Loucy (cell line): ENCODE results near the gene TTC21A.

Experiments
- H2AFZ ChIP-seq: fragments of 200-600 bp; sonication (generic); 2 replicates; pipeline ENCODE4 v1.6.0; 2016; ENCODE audit warnings: antibody characterized with exemption, mild to moderate bottlenecking, low read length, moderate library complexity
- H3F3A ChIP-seq: fragments of 200-600 bp; 2 replicates; pipeline ENCODE4 v1.6.0; 2016; ENCODE audit warnings: antibody characterized with exemption, low read depth, mild to moderate bottlenecking
- H3K27me3 ChIP-seq: fragments of 200-600 bp; sonication (generic); 2 replicates; pipeline ENCODE4 v1.6.1; 2014; ENCODE audit warnings: low read length, mild to moderate bottlenecking; ENCODE audit not compliant: insufficient read depth, poor library complexity, severe bottlenecking
- H3K36me3 ChIP-seq: fragments of 200-600 bp; sonication (generic); 2 replicates; pipeline ENCODE4 v1.6.1; 2016; ENCODE audit warnings: low read length; ENCODE audit not compliant: insufficient read depth
- H3K4me1 ChIP-seq: fragments of 200-600 bp; sonication (generic); 2 replicates; pipeline ENCODE4 v1.5.1; 2014; ENCODE audit warnings: low read length, mild to moderate bottlenecking; ENCODE audit not compliant: insufficient read depth, poor library complexity, severe bottlenecking
- H3K4me2 ChIP-seq: fragments of 200-600 bp; sonication (generic); 2 replicates; pipeline ENCODE4 v1.6.0; 2014; ENCODE audit warnings: antibody characterized with exemption, low read length, low read depth, mild to moderate bottlenecking; ENCODE audit not compliant: poor library complexity, severe bottlenecking
- H3K4me3 ChIP-seq: fragments of 200-600 bp; sonication (generic); 2 replicates; pipeline ENCODE4 v1.5.1; 2014; ENCODE audit warnings: low read length, mild to moderate bottlenecking, mixed read lengths; ENCODE audit not compliant: poor library complexity, severe bottlenecking
- H3K79me2 ChIP-seq: fragments of 200-600 bp; sonication (generic); 2 replicates; pipeline ENCODE4 v1.6.1; 2014; ENCODE audit warnings: low read length; ENCODE audit not compliant: insufficient read depth
- H3K9ac ChIP-seq: fragments of 200-600 bp; sonication (generic); 2 replicates; pipeline ENCODE4 v1.6.0; 2014; ENCODE audit warnings: mild to moderate bottlenecking, low read depth, low read length, moderate library complexity; ENCODE audit not compliant: poor library complexity, severe bottlenecking
- H3K9me2 ChIP-seq: fragments of 200-600 bp; sonication (generic); replicated peaks from 2 replicates; pipeline ENCODE4 v1.6.1; 2016; ENCODE audit warnings: low read depth, low read length, mixed read lengths
- H3K9me3 ChIP-seq: fragments of 200-600 bp; sonication (generic); 2 replicates; pipeline ENCODE4 v1.6.1; 2014; ENCODE audit warnings: mild to moderate bottlenecking, antibody characterized with exemption, low read length, low read depth; ENCODE audit not compliant: insufficient read depth
- H4K20me1 ChIP-seq: fragments of 200-600 bp; sonication (generic); 2 replicates; pipeline ENCODE4 v1.6.0; 2014; ENCODE audit warnings: antibody characterized with exemption, low read length, mild to moderate bottlenecking; ENCODE audit not compliant: insufficient read depth, poor library complexity, severe bottlenecking
- CTCF ChIP-seq: fragments of 200-600 bp; sonication (generic); conservative IDR thresholded peaks from 2 replicates; pipeline ENCODE4 v1.5.1; 2014; ENCODE audit warnings: mild to moderate bottlenecking, antibody characterized with exemption, low read length
- EZH2phosphoT487 ChIP-seq: fragments of 200-600 bp; IDR thresholded peaks from 2 replicates; pipeline ENCODE4 v1.6.1; 2018; ENCODE audit warnings: antibody characterized with exemption, mild to moderate bottlenecking, moderate library complexity, borderline replicate concordance

Gene TTC21A

GRCh38 chr3:39156421-39156820, 48.9 kb downstream of the TTC21A start:
- TF ChIP-seq EZH2phosphoT487 (no peak), CTCF (no peak)
- no peak overlapping the region for H3K4me3 ChIP-seq
- no peaks in the 10 kb centered on the region for H3K9me3 ChIP-seq
- no peaks in the 10 kb centered on the region for H3F3A ChIP-seq
- no peak overlapping the region for H2AFZ ChIP-seq
- H3K9me2 ChIP-seq, result no peaks in the 10 kb centered on the region
- no peaks in the 10 kb centered on the region for H3K27me3 ChIP-seq
- peaks cover 15% of the 10 kb centered on the region; the same call in 1 of the 2 replicates for H3K79me2 ChIP-seq
- no peak overlapping the region for H3K9ac ChIP-seq
- H3K36me3 ChIP-seq, result no peaks in the 10 kb centered on the region
- no peak overlapping the region for H3K4me2 ChIP-seq
- peaks cover 12% of the 10 kb centered on the region for H4K20me1 ChIP-seq
- peaks cover 16% of the 10 kb centered on the region for H3K4me1 ChIP-seq

DNA sequence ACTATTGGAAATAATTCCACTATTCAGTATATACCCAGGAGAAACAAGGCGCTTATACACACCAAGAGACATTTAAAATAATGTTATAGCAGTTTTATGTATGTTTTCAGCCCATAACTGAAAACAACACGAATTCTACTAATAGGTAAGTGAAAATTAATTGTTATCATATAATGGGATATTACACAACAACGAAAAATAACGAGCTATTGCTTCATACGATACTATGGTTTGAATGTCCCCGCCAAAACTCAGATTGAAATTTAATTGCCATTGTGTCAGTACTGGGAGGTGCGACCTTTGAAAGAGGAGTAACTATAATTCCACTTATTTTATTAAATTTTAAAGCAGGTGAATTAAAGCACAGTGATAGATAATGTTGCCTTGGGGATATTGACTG, 49.9 kb downstream of the TTC21A start:
- Histone ChIP-seq H2AFZ (no peak overlapping the region), H3K4me2 (no peak overlapping the region), H4K20me1 (peaks cover 3% of the 10 kb centered on the region), H3K9me2 (no peaks in the 10 kb centered on the region), H3F3A (no peaks in the 10 kb centered on the region), H3K27me3 (no peaks in the 10 kb centered on the region), H3K9me3 (no peaks in the 10 kb centered on the region), H3K4me3 (no peak overlapping the region), H3K9ac (no peak overlapping the region), H3K4me1 (peaks cover 7% of the 10 kb centered on the region), H3K79me2 (peaks cover 7% of the 10 kb centered on the region; the same call in 1 of the 2 replicates), H3K36me3 (no peaks in the 10 kb centered on the region)
- TF ChIP-seq EZH2phosphoT487 (no peak), CTCF (no peak)

- Histone ChIP-seq H3K4me3 (no peak overlapping the region), H3K27me3 (no peaks in the 10 kb centered on the region), H2AFZ (no peak overlapping the region), H3F3A (no peaks in the 10 kb centered on the region), H3K9ac (no peak overlapping the region), H3K79me2 (no peaks in the 10 kb centered on the region), H3K9me3 (no peaks in the 10 kb centered on the region), H3K4me1 (peaks cover 3% of the 10 kb centered on the region), H3K36me3 (no peaks in the 10 kb centered on the region), H3K9me2 (no peaks in the 10 kb centered on the region), H3K4me2 (no peak overlapping the region), H4K20me1 (no peaks in the 10 kb centered on the region)
- TF ChIP-seq CTCF, result no peak
These were observed 50.8 kb downstream of the TTC21A start for GRCh38 chr3:39158148-39158715.
